H9 (cell line): Measurements from ENCODE around the gene CAT. TPM values are rescaled to one million over a fixed set of nuclear protein-coding genes. Genes with fewer than 3 reads are reported as not detected.

ENCODE experiments used
- DNase-seq: peaks from one replicate; pipeline ENCODE4 v3.0.0-alpha.2; 2017
- H2AFZ ChIP-seq: one replicate; pipeline ENCODE4 v1.6.1; 2013; ENCODE audit warnings: mild to moderate bottlenecking, low read length, control low read depth, moderate library complexity
- H2AK5ac ChIP-seq: 2 replicates; pipeline ENCODE4 v1.6.1; 2013; ENCODE audit warnings: low read length, control low read depth, mixed read lengths; ENCODE audit not compliant: insufficient read length
- H2BK120ac ChIP-seq: one replicate; pipeline ENCODE4 v1.6.1; 2013; ENCODE audit warnings: low read depth, mild to moderate bottlenecking, low read length, control low read depth, inconsistent platforms; ENCODE audit not compliant: poor library complexity, severe bottlenecking
- H2BK12ac ChIP-seq: 2 replicates; pipeline ENCODE4 v1.6.1; 2013; ENCODE audit warnings: low read length, control low read depth, mixed read lengths, low read depth; ENCODE audit not compliant: insufficient read length
- H2BK15ac ChIP-seq: 2 replicates; pipeline ENCODE4 v1.6.1; 2013; ENCODE audit warnings: low read depth, low read length, control low read depth
- H2BK20ac ChIP-seq: one replicate; pipeline ENCODE4 v1.6.1; 2013; ENCODE audit warnings: low read depth, mild to moderate bottlenecking, low read length, control low read depth, inconsistent platforms; ENCODE audit not compliant: poor library complexity, severe bottlenecking
- H2BK5ac ChIP-seq: 2 replicates; pipeline ENCODE4 v1.6.1; 2013; ENCODE audit warnings: low read length, control low read depth, mixed read lengths; ENCODE audit not compliant: insufficient read length
- H3K14ac ChIP-seq: 2 replicates; pipeline ENCODE4 v1.6.1; 2013; ENCODE audit warnings: low read length, control low read depth; ENCODE audit not compliant: insufficient read depth
- H3K18ac ChIP-seq: 2 replicates; pipeline ENCODE4 v1.6.1; 2013; ENCODE audit warnings: low read depth, mild to moderate bottlenecking, mixed read lengths, low read length, control low read depth; ENCODE audit not compliant: insufficient read length
- H3K23ac ChIP-seq: 2 replicates; pipeline ENCODE4 v1.6.1; 2013; ENCODE audit warnings: low read length, control low read depth, mixed read lengths, low read depth; ENCODE audit not compliant: insufficient read length
- H3K23me2 ChIP-seq: 2 replicates; pipeline ENCODE4 v1.6.1; 2013; ENCODE audit warnings: low read depth, mild to moderate bottlenecking, mixed read lengths, low read length, control low read depth; ENCODE audit not compliant: insufficient read length, poor library complexity, severe bottlenecking
- H3K27ac ChIP-seq: 2 replicates; pipeline ENCODE4 v1.5.1; 2013; ENCODE audit warnings: low read length, control low read depth, mixed read lengths, low read depth; ENCODE audit not compliant: insufficient read length
- H3K27me3 ChIP-seq: 2 replicates; pipeline ENCODE4 v1.6.1; 2013; ENCODE audit warnings: low read length, control low read depth, inconsistent platforms; ENCODE audit not compliant: insufficient read depth
- H3K4ac ChIP-seq: 2 replicates; pipeline ENCODE4 v1.6.1; 2013; ENCODE audit warnings: low read depth, mild to moderate bottlenecking, control low read depth, inconsistent platforms, low read length, moderate library complexity
- H3K4me1 ChIP-seq: 2 replicates; pipeline ENCODE4 v1.6.1; 2013; ENCODE audit warnings: low read length, control low read depth, inconsistent platforms; ENCODE audit not compliant: insufficient read depth
- H3K4me2 ChIP-seq: 2 replicates; pipeline ENCODE4 v1.6.1; 2013; ENCODE audit warnings: low read length, control low read depth, mixed read lengths; ENCODE audit not compliant: insufficient read length, insufficient read depth
- H3K56ac ChIP-seq: 2 replicates; pipeline ENCODE4 v1.6.1; 2013; ENCODE audit warnings: low read depth, mild to moderate bottlenecking, mixed read lengths, low read length, control low read depth; ENCODE audit not compliant: insufficient read length
- H3K79me1 ChIP-seq: 2 replicates; pipeline ENCODE4 v1.6.1; 2013; ENCODE audit warnings: low read depth, mild to moderate bottlenecking, moderate library complexity, low read length, control low read depth, inconsistent platforms; ENCODE audit not compliant: insufficient read depth, poor library complexity, severe bottlenecking
- H3K79me2 ChIP-seq: 2 replicates; pipeline ENCODE4 v1.6.1; 2013; ENCODE audit warnings: low read length, control low read depth, inconsistent platforms; ENCODE audit not compliant: insufficient read depth
- H3K9ac ChIP-seq: 2 replicates; pipeline ENCODE4 v1.6.1; 2013; ENCODE audit warnings: low read length, control low read depth, mixed read lengths; ENCODE audit not compliant: insufficient read length; ENCODE audit errors: extremely low read depth
- H3K9me3 ChIP-seq: one replicate; pipeline ENCODE4 v1.6.1; 2013; ENCODE audit warnings: low read depth, low read length, inconsistent platforms; ENCODE audit not compliant: control insufficient read depth
- H3T11ph ChIP-seq: one replicate; pipeline ENCODE4 v1.6.1; 2013; ENCODE audit warnings: mild to moderate bottlenecking, low read length, control low read depth, inconsistent platforms
- H4K20me1 ChIP-seq: one replicate; pipeline ENCODE4 v1.6.1; 2013; ENCODE audit not compliant: control insufficient read depth, insufficient read length, insufficient read depth
- H4K5ac ChIP-seq: 2 replicates; pipeline ENCODE4 v1.6.1; 2013; ENCODE audit warnings: low read depth, mild to moderate bottlenecking, mixed read lengths, low read length, control low read depth; ENCODE audit not compliant: insufficient read length
- H4K8ac ChIP-seq: replicated peaks from 2 replicates; pipeline ENCODE4 v1.6.1; 2013; ENCODE audit warnings: low read length, control low read depth, mixed read lengths, low read depth; ENCODE audit not compliant: insufficient read length
- H4K91ac ChIP-seq: 2 replicates; pipeline ENCODE4 v1.6.1; 2013; ENCODE audit warnings: low read depth, mild to moderate bottlenecking, moderate library complexity, mixed read lengths, low read length, control low read depth; ENCODE audit not compliant: insufficient read length
- H3K27ac Mint-ChIP-seq, 3 experiments: 2 replicates in 2 of 3; 3 replicates in 1 of 3; pipeline ENCODE4 v1.8.0; 2020 to 2021; ENCODE audit warnings: mixed read lengths in 3 of 3, mild to moderate bottlenecking in 1 of 3, moderate library complexity in 1 of 3
- H3K27me3 Mint-ChIP-seq: 2 replicates; pipeline ENCODE4 v1.8.0; 2021; ENCODE audit warnings: low read depth, mild to moderate bottlenecking, moderate library complexity, mixed read lengths
- H3K36me3 Mint-ChIP-seq, 3 experiments: 2 replicates in 2 of 3; 3 replicates in 1 of 3; pipeline ENCODE4 v1.8.0; 2020 to 2021; ENCODE audit warnings: low read depth in 3 of 3, mixed read lengths in 3 of 3; ENCODE audit not compliant: insufficient read depth in 1 of 3
- H3K4me1 Mint-ChIP-seq, 2 experiments: 2 replicates each; pipeline ENCODE4 v1.8.0; 2020; ENCODE audit warnings: mixed read lengths in 2 of 2
- H3K4me3 Mint-ChIP-seq, 2 experiments: 2 replicates in 1 of 2; 3 replicates in 1 of 2; pipeline ENCODE4 v1.8.0; 2020 to 2021; ENCODE audit warnings: mild to moderate bottlenecking in 2 of 2, mixed read lengths in 2 of 2, moderate library complexity in 1 of 2
- H3K9me3 Mint-ChIP-seq, 2 experiments: 2 replicates in 1 of 2; 3 replicates in 1 of 2; pipeline ENCODE4 v1.8.0; 2020; ENCODE audit warnings: mild to moderate bottlenecking in 2 of 2, mixed read lengths in 2 of 2, moderate library complexity in 1 of 2
- CTCF ChIP-seq: fragments of 200-600 bp; sonication (generic); conservative IDR thresholded peaks from 3 replicates; pipeline ENCODE4 v1.8.0; 2021; ENCODE audit warnings: antibody characterized with exemption, mild to moderate bottlenecking
- WGBS: extraction: QIAGEN DNeasy Blood & Tissue Kit; methylation state at CpG from one replicate; pipeline ENCODE4 v1.1.7; 2013; ENCODE audit warnings: missing lambda C conversion rate, low lambda C conversion rate, mixed read lengths; ENCODE audit not compliant: insufficient read length; ENCODE audit errors: extremely low coverage; 5-methylcytosine and 5-hydroxymethylcytosine counted together
- total RNA-seq: library from RNA; stranded (reverse); gene quantifications from 2 replicates; pipeline ENCODE4 v1.2.1, GENCODE V29; 2021

The CAT gene
- total RNA-seq, 1 experiment from 2014 or later = 9.9 TPM

GRCh38 chr11:34433899-34434298 is 4.8 kb upstream of the CAT start:
- no peak for DNase-seq
- H2BK20ac ChIP-seq = no peak overlapping the region
- no peak overlapping the region for H3K56ac ChIP-seq
- H3K27me3 Mint-ChIP-seq = peaks cover 1% of the 10 kb centered on the region; the same call in 1 of the 2 replicates
- no peak for TF ChIP-seq CTCF
- H3K27me3 ChIP-seq = no peaks in the 10 kb centered on the region
- H2BK12ac ChIP-seq = no peak overlapping the region
- no CpG with 5 or more reads among the region's 3 CpGs for WGBS
- H3K4me3 Mint-ChIP-seq = no peak overlapping the region
- no peak overlapping the region for H2BK5ac ChIP-seq
- no peak overlapping the region for H3K23ac ChIP-seq
- H3K4ac ChIP-seq = no peak overlapping the region
- H3K14ac ChIP-seq = no peak overlapping the region
- H2BK15ac ChIP-seq = no peak overlapping the region
- no peak overlapping the region for H3K27ac ChIP-seq
- H3K79me2 ChIP-seq = no peaks in the 10 kb centered on the region
- H4K20me1 ChIP-seq = no peaks in the 10 kb centered on the region
- H3K9me3 Mint-ChIP-seq = no peaks in the 10 kb centered on the region; a peak in 1 of 5 replicates
- no peaks in the 10 kb centered on the region for H3K79me1 ChIP-seq
- no peaks in the 10 kb centered on the region for H3K9me3 ChIP-seq
- no peak overlapping the region for H3K27ac Mint-ChIP-seq
- no peak overlapping the region for H3K9ac ChIP-seq
- no peak overlapping the region for H3K4me2 ChIP-seq
- no peak overlapping the region for H4K5ac ChIP-seq
- H3K36me3 Mint-ChIP-seq = no peaks in the 10 kb centered on the region
- H3K23me2 ChIP-seq = no peaks in the 10 kb centered on the region
- peaks cover 0 to 4% of the 10 kb centered on the region in 2 experiments; a peak in 1 of 4 replicates for H3K4me1 Mint-ChIP-seq
- no peak overlapping the region for H3T11ph ChIP-seq
- H3K4me1 ChIP-seq = no peaks in the 10 kb centered on the region
- H3K18ac ChIP-seq = no peak overlapping the region
- H2AK5ac ChIP-seq = no peak overlapping the region
- H4K91ac ChIP-seq = no peak overlapping the region
- H2BK120ac ChIP-seq = no peak overlapping the region
- no peak overlapping the region for H2AFZ ChIP-seq
- no peak overlapping the region for H4K8ac ChIP-seq
